H1 (cell line): ENCODE measurements around the gene HMCN1. TPM values are rescaled to one million over a fixed set of nuclear protein-coding genes. Genes with fewer than 3 reads are reported as not detected.

Experiments used
- CTCF ChIA-PET: fragments of 300-600 bp; sonication (Branson Sonifier 250); formaldehyde crosslinking; loops from one replicate; lab custom pipeline; 2021; ENCODE audit not compliant: partially characterized antibody; lab: Charles Lee
- POLR2A ChIA-PET: fragments of 300-600 bp; sonication (Branson Sonifier 250); formaldehyde crosslinking; loops from one replicate; lab custom pipeline; 2021; ENCODE audit warnings: inconsistent platforms; ENCODE audit not compliant: partially characterized antibody; lab: Charles Lee
- DNase-seq, 2 experiments: peaks; one replicate each; pipeline versions ENCODE4 v3.0.0 to v3.0.0-alpha.2; 2010 to 2022; ENCODE audit warnings: low spot score in 2 of 2, low read depth in 1 of 2, mixed read lengths in 1 of 2
- FAIRE-seq: peaks from 2 replicates; lab custom pipeline; 2011; peaks lifted over from hg19 to GRCh38; lab: Jason Lieb, UNC
- H2AFZ ChIP-seq: 2 replicates; pipeline ENCODE4 v1.8.1; 2012; ENCODE audit warnings: low read length, inconsistent platforms
- H2AK5ac ChIP-seq: 2 replicates; pipeline ENCODE4 v1.6.1; 2013; ENCODE audit warnings: low read depth, low read length
- H2BK120ac ChIP-seq: replicated peaks from 2 replicates; pipeline ENCODE3; 2013; ENCODE audit warnings: low read depth, low read length, inconsistent platforms
- H2BK12ac ChIP-seq: 2 replicates; pipeline ENCODE4 v1.6.1; 2013; ENCODE audit warnings: low read depth, low read length
- H2BK15ac ChIP-seq: 2 replicates; pipeline ENCODE4 v1.6.1; 2013; ENCODE audit warnings: low read length
- H2BK20ac ChIP-seq: 2 replicates; pipeline ENCODE4 v1.6.1; 2013; ENCODE audit warnings: low read length
- H2BK5ac ChIP-seq: 2 replicates; pipeline ENCODE4 v1.6.1; 2013; ENCODE audit warnings: low read depth, low read length
- H3K14ac ChIP-seq: 2 replicates; pipeline ENCODE4 v1.6.1; 2013; ENCODE audit warnings: inconsistent platforms; ENCODE audit not compliant: insufficient read length
- H3K18ac ChIP-seq: 2 replicates; pipeline ENCODE4 v1.6.1; 2013; ENCODE audit warnings: low read length; ENCODE audit errors: extremely low read depth
- H3K23ac ChIP-seq: 2 replicates; pipeline ENCODE4 v1.6.1; 2013; ENCODE audit warnings: inconsistent platforms; ENCODE audit not compliant: insufficient read length
- H3K23me2 ChIP-seq: 2 replicates; pipeline ENCODE4 v1.6.1; 2013; ENCODE audit warnings: low read depth, low read length
- H3K27ac ChIP-seq: 2 replicates; pipeline ENCODE4 v1.6.1; 2011; ENCODE audit warnings: low read depth, low read length, inconsistent platforms
- H3K27me3 ChIP-seq, 4 experiments: replicated peaks in 1 of 4; 1 replicate in 1 of 4; 2 replicates in 3 of 4; pipeline versions ENCODE4 v1.6.1 to v1.8.1; 2011 to 2013; ENCODE audit warnings: low read length in 3 of 4, mild to moderate bottlenecking in 3 of 4, inconsistent platforms in 2 of 4, mixed read lengths in 2 of 4, moderate library complexity in 1 of 4; ENCODE audit not compliant: control insufficient read depth in 3 of 4, insufficient read depth in 3 of 4; ENCODE audit errors: extremely low read depth in 1 of 4
- H3K36me3 ChIP-seq, 4 experiments: 2 replicates each; pipeline versions ENCODE4 v1.6.1 to v1.8.1; 2011 to 2013; ENCODE audit warnings: mild to moderate bottlenecking in 4 of 4, low read length in 3 of 4, moderate library complexity in 2 of 4, control low read depth in 1 of 4, inconsistent platforms in 1 of 4; ENCODE audit not compliant: insufficient read depth in 4 of 4, control insufficient read depth in 2 of 4
- H3K4ac ChIP-seq: replicated peaks from 2 replicates; pipeline ENCODE3; 2013; ENCODE audit warnings: low read length, low read depth, mixed read lengths, inconsistent platforms; ENCODE audit not compliant: insufficient read length
- H3K4me1 ChIP-seq, 4 experiments: replicated peaks in 1 of 4; 1 replicate in 1 of 4; 2 replicates in 3 of 4; pipeline versions ENCODE4 v1.6.1 to v1.8.1; 2011 to 2013; ENCODE audit warnings: low read length in 3 of 4, inconsistent platforms in 2 of 4, mixed read lengths in 1 of 4; ENCODE audit not compliant: insufficient read depth in 4 of 4, control insufficient read depth in 3 of 4
- H3K4me2 ChIP-seq, 2 experiments: 2 replicates each; pipeline versions ENCODE4 v1.6.1 to v1.8.1; 2011 to 2013; ENCODE audit warnings: low read depth in 2 of 2, low read length in 2 of 2, control low read depth in 1 of 2, inconsistent platforms in 1 of 2, mild to moderate bottlenecking in 1 of 2; ENCODE audit not compliant: insufficient read depth in 1 of 2
- H3K4me3 ChIP-seq, 4 experiments: fragments of 200-600, 300-600 bp in 1 of 4; sonication (generic), shearing (Covaris generic), sonication (Bioruptor Twin) in 1 of 4; 2 replicates each; pipeline versions ENCODE4 v1.5.1 to v1.8.1; 2011 to 2016; ENCODE audit warnings: low read length in 4 of 4, low read depth in 3 of 4, control low read depth in 2 of 4, inconsistent platforms in 2 of 4, mild to moderate bottlenecking in 2 of 4, mixed read lengths in 1 of 4, moderate library complexity in 1 of 4; ENCODE audit not compliant: insufficient read depth in 2 of 4; ENCODE audit errors: extremely low read depth in 1 of 4
- H3K56ac ChIP-seq: replicated peaks from 2 replicates; pipeline ENCODE3; 2013; ENCODE audit warnings: low read depth, mild to moderate bottlenecking, mixed read lengths, low read length, inconsistent platforms; ENCODE audit not compliant: insufficient read length
- H3K79me1 ChIP-seq: 2 replicates; pipeline ENCODE4 v1.6.1; 2013; ENCODE audit warnings: low read depth, low read length, control low read depth
- H3K79me2 ChIP-seq, 2 experiments: 2 replicates each; pipeline versions ENCODE4 v1.6.1 to v1.8.1; 2012 to 2013; ENCODE audit warnings: low read length in 2 of 2, mild to moderate bottlenecking in 2 of 2, inconsistent platforms in 1 of 2; ENCODE audit not compliant: insufficient read depth in 2 of 2, control insufficient read depth in 1 of 2
- H3K9ac ChIP-seq, 4 experiments: replicated peaks in 1 of 4; 1 replicate in 1 of 4; 2 replicates in 3 of 4; pipeline versions ENCODE4 v1.6.1 to v1.8.1; 2011 to 2013; ENCODE audit warnings: low read depth in 3 of 4, low read length in 3 of 4, control low read depth in 2 of 4, mild to moderate bottlenecking in 2 of 4, moderate library complexity in 2 of 4, inconsistent platforms in 1 of 4; ENCODE audit errors: extremely low read depth in 1 of 4
- H3K9me3 ChIP-seq, 2 experiments: 2 replicates each; pipeline versions ENCODE4 v1.6.1 to v1.8.1; 2012 to 2013; ENCODE audit warnings: mild to moderate bottlenecking in 2 of 2, moderate library complexity in 2 of 2, control low read depth in 1 of 2, inconsistent platforms in 1 of 2, low read depth in 1 of 2, low read length in 1 of 2, mixed read lengths in 1 of 2; ENCODE audit not compliant: insufficient read depth in 2 of 2
- H4K20me1 ChIP-seq, 2 experiments: replicated peaks in 1 of 2; 2 replicates each; pipeline versions ENCODE3 to v1.8.1; 2011 to 2013; ENCODE audit warnings: inconsistent platforms in 2 of 2, low read length in 2 of 2, mild to moderate bottlenecking in 1 of 2; ENCODE audit not compliant: insufficient read depth in 2 of 2, control insufficient read depth in 1 of 2
- H4K5ac ChIP-seq: 2 replicates; pipeline ENCODE4 v1.6.1; 2013; ENCODE audit warnings: low read length, low read depth, mixed read lengths, inconsistent platforms; ENCODE audit not compliant: insufficient read length
- H4K8ac ChIP-seq: 2 replicates; pipeline ENCODE4 v1.8.0; 2013; ENCODE audit warnings: mild to moderate bottlenecking, moderate library complexity, low read length, inconsistent platforms; ENCODE audit not compliant: insufficient read depth; ENCODE audit errors: extremely low read depth
- H4K91ac ChIP-seq: replicated peaks from 2 replicates; pipeline ENCODE3; 2013; ENCODE audit warnings: low read length, mixed read lengths, inconsistent platforms; ENCODE audit not compliant: insufficient read length
- CREB1 ChIP-seq: IDR thresholded peaks from 2 replicates; pipeline ENCODE4 v1.6.1; 2012; ENCODE audit warnings: inconsistent platforms
- CTCF ChIP-seq, 3 experiments: IDR thresholded peaks; 1 replicate in 2 of 3; 2 replicates in 1 of 3; pipeline versions ENCODE4 v1.5.1 to v1.6.1; 2011; ENCODE audit warnings: low read length in 3 of 3, mild to moderate bottlenecking in 3 of 3, inconsistent platforms in 2 of 3, low read depth in 1 of 3, moderate library complexity in 1 of 3; ENCODE audit not compliant: insufficient read depth in 1 of 3; ENCODE audit errors: control extremely low read depth in 1 of 3
- HDAC2 ChIP-seq, 2 experiments: fragments of 300-600 bp in 1 of 2; sonication (generic) in 1 of 2; IDR thresholded peaks; 2 replicates each; pipeline ENCODE4 v1.6.1; 2011 to 2012; ENCODE audit warnings: low read depth in 2 of 2, low read length in 2 of 2, mild to moderate bottlenecking in 2 of 2, moderate library complexity in 2 of 2, borderline replicate concordance in 1 of 2, inconsistent platforms in 1 of 2
- JUN ChIP-seq: IDR thresholded peaks from 2 replicates; pipeline ENCODE4 v1.6.1; 2011; ENCODE audit warnings: low read depth, mild to moderate bottlenecking, improper control_type of control experiment, low read length
- KDM5A ChIP-seq: fragments of 200-600 bp; IDR thresholded peaks from 2 replicates; pipeline ENCODE4 v1.7.1; 2012; ENCODE audit warnings: mild to moderate bottlenecking, low read length, inconsistent platforms, mixed read lengths
- MAFK ChIP-seq: IDR thresholded peaks from 2 replicates; pipeline ENCODE4 v1.6.1; 2012; ENCODE audit warnings: low read depth, mild to moderate bottlenecking, improper control_type of control experiment, low read length
- RNF2 ChIP-seq: fragments of 200-900, 300-1000 bp; sonication (generic); IDR thresholded peaks from 2 replicates; pipeline ENCODE4 v1.7.1; 2016; ENCODE audit warnings: borderline replicate concordance, low read depth, mild to moderate bottlenecking, antibody characterized with exemption, low read length; ENCODE audit not compliant: poor library complexity, severe bottlenecking; ENCODE audit errors: missing control alignments
- TAF1 ChIP-seq: IDR thresholded peaks from 2 replicates; pipeline ENCODE4 v1.6.1; 2011; ENCODE audit warnings: mild to moderate bottlenecking, low read depth, low read length
- WGBS, 2 experiments: shearing (Covaris generic) in 1 of 2; methylation state at CpG; one replicate each; pipeline versions ENCODE4 v1.1.6 to v1.1.7; 2013 to 2015; ENCODE audit warnings: low lambda C conversion rate in 2 of 2, mixed read lengths in 2 of 2, inconsistent platforms in 1 of 2, low coverage in 1 of 2, missing lambda C conversion rate in 1 of 2; ENCODE audit not compliant: insufficient replicate concordance in 2 of 2, insufficient coverage in 1 of 2, insufficient read length in 1 of 2; ENCODE audit errors: extremely low coverage in 1 of 2, missing lambda C conversion rate in 1 of 2; 5-methylcytosine and 5-hydroxymethylcytosine counted together
- polyA plus RNA-seq, 7 experiments: library from polyadenylated mRNA; depleted of rRNA in 3 of 7; stranded (reverse) in 5 of 7; unstranded in 2 of 7; fragments of >200 nt in 5 of 7; fragments of 200-250 nt in 2 of 7; gene quantifications; 1 replicate in 5 of 7; 2 replicates in 1 of 7; 4 replicates in 1 of 7; pipeline versions ENCODE4 v1.2.1 to v1.2.3, GENCODE V29; 2011 to 2013; ENCODE audit warnings: missing spikeins in 2 of 7, mixed read lengths in 2 of 7
- total RNA-seq: library from RNA; stranded (reverse); fragmentation: NEBNext Ultra II Directional; extraction: Animal tissue kit (Norgen Biotek cat#: 25700); gene quantifications from 2 replicates; pipeline ENCODE4 v1.2.1, GENCODE V29; 2021

The HMCN1 gene
- total and polyA plus RNA-seq, 2 of the 8 experiments (the other 6 are each of a cell fraction or from before 2014, with no cell fraction given): 13.8 to 14.6 TPM

- Histone ChIP-seq H3K27ac (no peak overlapping the region), H2AFZ (no peak overlapping the region), H3K79me1 (no peaks in the 10 kb centered on the region), H3K23ac (no peak overlapping the region), H2BK15ac (no peak overlapping the region), H3K18ac (no peak overlapping the region), H3K4me1 (no peaks in the 10 kb centered on the region), H2BK20ac (no peak overlapping the region; the same call in 1 of the 2 replicates), H3K23me2 (no peaks in the 10 kb centered on the region; the same call in 1 of the 2 replicates), H3K9ac (no peak overlapping the region), H4K8ac (no peak overlapping the region), H3K4me2 (no peak overlapping the region), H4K5ac (no peak overlapping the region), H3K79me2 (no peaks in the 10 kb centered on the region), H3K4ac (no peak overlapping the region), H2BK12ac (no peak overlapping the region), H2AK5ac (no peak overlapping the region), H3K56ac (no peak overlapping the region), H4K91ac (no peak overlapping the region), H3K36me3 (no peaks in the 10 kb centered on the region), H3K4me3 (no peak overlapping the region), H3K14ac (no peak overlapping the region), H2BK120ac (no peak overlapping the region), H2BK5ac (no peak overlapping the region), H3K9me3 (no peaks in the 10 kb centered on the region), H3K27me3 (no peaks in the 10 kb centered on the region), H4K20me1 (no peaks in the 10 kb centered on the region)
- CTCF ChIA-PET: no interaction called here
- POLR2A ChIA-PET: no interaction called here
- FAIRE-seq (no peak), DNase-seq (no peak)
- WGBS, 2 experiments: 89% methylated on average over 3 of the region's 3 CpGs; no CpG with 5 or more reads in 1 of the 2 experiments
- TF ChIP-seq CTCF (IDR thresholded peaks at IDR 0.05; ENCODE audit: control extremely low read depth in 1 of 3, insufficient read depth in 1 of 3, low read depth in 1 of 3, low read length in 3 of 3) (no peak), HDAC2 (IDR thresholded peaks at IDR 0.05; ENCODE audit: borderline replicate concordance in 1 of 2, low read depth in 2 of 2, low read length in 2 of 2) (no peak), CREB1 (no peak), RNF2 (no peak), MAFK (no peak), TAF1 (no peak), JUN (no peak), KDM5A (no peak)
Observed at GRCh38 chr1:185957441-185958363, 223.5 kb downstream of the HMCN1 start.
